ENCODE data around the gene SGIP1. TPM values are rescaled to one million over a fixed set of nuclear protein-coding genes. Genes with fewer than 3 reads are reported as not detected.

SGIP1 gene
- total and polyA plus RNA-seq, 2 donors (not counting 3 experiments of a cell fraction or from before 2014, with no cell fraction given): 30.9 to 68.9 TPM

GRCh38 chr1:66648901-66649595 lies 115.1 kb downstream of the SGIP1 start:
- Histone ChIP-seq H3K27me3 (ENCODE audit: control insufficient read depth in 2 of 2, insufficient read depth in 2 of 2, low read length in 2 of 2) (no peaks in the 10 kb centered on the region), H3K27ac (ENCODE audit: insufficient read depth, low read depth, low read length) (no peak overlapping the region), H3K79me2 (ENCODE audit: control insufficient read depth, insufficient read depth, low read length) (no peaks in the 10 kb centered on the region), H3K36me3 (ENCODE audit: control insufficient read depth in 2 of 2, extremely low read depth in 1 of 2, insufficient read depth in 2 of 2, low read length in 2 of 2) (no peaks in the 10 kb centered on the region), H3K4me3 (replicated peaks in 1 of 3; ENCODE audit: insufficient read depth in 1 of 3, low read depth in 1 of 3, low read length in 3 of 3) (no peak overlapping the region), H2AFZ (ENCODE audit: low read depth, low read length) (no peak overlapping the region), H3K9ac (replicated peaks; ENCODE audit: extremely low read depth, insufficient read depth, low read length) (no peak overlapping the region), H4K20me1 (replicated peaks; ENCODE audit: control insufficient read depth, extremely low read depth, insufficient read depth, low read length) (no peaks in the 10 kb centered on the region), H3K4me1 (ENCODE audit: control insufficient read depth, extremely low read depth, insufficient read depth, low read length) (no peaks in the 10 kb centered on the region), H3K9me3 (replicated peaks; ENCODE audit: control insufficient read depth, insufficient read depth, low read length) (no peaks in the 10 kb centered on the region), H3K4me2 (ENCODE audit: insufficient read depth, low read length) (no peak overlapping the region), H3K9me1 (replicated peaks; ENCODE audit: control insufficient read depth, extremely low read depth, insufficient read depth, low read length) (no peaks in the 10 kb centered on the region)
- DNase-seq (ENCODE audit: low read depth, low spot score): no peak
- intact Hi-C loops (cut with micrococcal nuclease) (no loop called here), dilution Hi-C loops (cut with MboI; ENCODE audit: extremely low pct_ligation_motif_present, low sequenced_read_pairs) (no loop called here)
- no peak for FAIRE-seq
- ChIA-PET CTCF (no interaction called here), POLR2A (no interaction called here)
- no TSS peak for BruUV-seq (replicated peaks)
- no peak for TF ChIP-seq MYC (IDR thresholded peaks at IDR 0.05; ENCODE audit: low read depth, low read length)
- TF ChIP-seq, protein P1, sequence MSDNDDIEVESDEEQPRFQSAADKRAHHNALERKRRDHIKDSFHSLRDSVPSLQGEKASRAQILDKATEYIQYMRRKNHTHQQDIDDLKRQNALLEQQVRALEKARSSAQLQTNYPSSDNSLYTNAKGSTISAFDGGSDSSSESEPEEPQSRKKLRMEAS (IDR thresholded peaks at IDR 0.05; ENCODE audit: insufficient read depth, insufficient read length): no peak
- TF ChIP-seq POLR2AphosphoS5 (IDR thresholded peaks at IDR 0.05; ENCODE audit: insufficient read depth, low read depth, low read length): no peak
- TF ChIP-seq GATA2 (IDR thresholded peaks at IDR 0.05; ENCODE audit: insufficient read depth, insufficient read length, low read depth, low read length): no peak
- no peak for TF ChIP-seq FOS (IDR thresholded peaks at IDR 0.05; ENCODE audit: borderline replicate concordance, insufficient read depth, low read length)
- TF ChIP-seq JUN (IDR thresholded peaks at IDR 0.05; ENCODE audit: borderline replicate concordance, insufficient read depth, insufficient read length, low read depth): no peak
- TF ChIP-seq POLR2A (IDR thresholded peaks at IDR 0.05; ENCODE audit: low read depth, low read length): no peak
- no peak for TF ChIP-seq EZH2 (IDR thresholded peaks at IDR 0.05; ENCODE audit: borderline replicate concordance, low read depth, low read length, severe bottlenecking)
- TF ChIP-seq, protein P2, sequence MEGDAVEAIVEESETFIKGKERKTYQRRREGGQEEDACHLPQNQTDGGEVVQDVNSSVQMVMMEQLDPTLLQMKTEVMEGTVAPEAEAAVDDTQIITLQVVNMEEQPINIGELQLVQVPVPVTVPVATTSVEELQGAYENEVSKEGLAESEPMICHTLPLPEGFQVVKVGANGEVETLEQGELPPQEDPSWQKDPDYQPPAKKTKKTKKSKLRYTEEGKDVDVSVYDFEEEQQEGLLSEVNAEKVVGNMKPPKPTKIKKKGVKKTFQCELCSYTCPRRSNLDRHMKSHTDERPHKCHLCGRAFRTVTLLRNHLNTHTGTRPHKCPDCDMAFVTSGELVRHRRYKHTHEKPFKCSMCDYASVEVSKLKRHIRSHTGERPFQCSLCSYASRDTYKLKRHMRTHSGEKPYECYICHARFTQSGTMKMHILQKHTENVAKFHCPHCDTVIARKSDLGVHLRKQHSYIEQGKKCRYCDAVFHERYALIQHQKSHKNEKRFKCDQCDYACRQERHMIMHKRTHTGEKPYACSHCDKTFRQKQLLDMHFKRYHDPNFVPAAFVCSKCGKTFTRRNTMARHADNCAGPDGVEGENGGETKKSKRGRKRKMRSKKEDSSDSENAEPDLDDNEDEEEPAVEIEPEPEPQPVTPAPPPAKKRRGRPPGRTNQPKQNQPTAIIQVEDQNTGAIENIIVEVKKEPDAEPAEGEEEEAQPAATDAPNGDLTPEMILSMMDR (IDR thresholded peaks at IDR 0.05; ENCODE audit: extremely low read depth in 1 of 2, insufficient read depth in 1 of 2, low read depth in 1 of 2, low read length in 2 of 2): no peak
